SK-N-SH (cell line): Measurements from ENCODE around the gene STAC3. TPM values are rescaled to one million over a fixed set of nuclear protein-coding genes. Genes with fewer than 3 reads are reported as not detected.
A peak's percentile ranks its signal among the peaks of the same experiment; 100 is the strongest.

Source experiments
- CTCF ChIA-PET: fragments of 300-600, 350-600 bp; formaldehyde crosslinking; extraction: SDS; loops from one replicate; lab custom pipeline; 2021; lab: Yijun Ruan, JAX
- POLR2A ChIA-PET: fragments of 350-600 bp; sonication (Branson Sonifier 250); formaldehyde crosslinking; extraction: SDS; loops from one replicate; lab custom pipeline; 2020; ENCODE audit warnings: antibody characterized with exemption, inconsistent platforms; lab: Yijun Ruan, JAX
- DNase-seq: peaks from one replicate; pipeline ENCODE4 v3.0.0; 2012
- H2AFZ ChIP-seq: fragments of 200-600 bp; sonication (generic); 2 replicates; pipeline ENCODE4 v1.8.1; 2016; ENCODE audit warnings: antibody characterized with exemption, mild to moderate bottlenecking, low read depth
- H3F3A ChIP-seq: fragments of 200-600 bp; sonication (generic); replicated peaks from 2 replicates; pipeline ENCODE3; 2016; ENCODE audit warnings: antibody characterized with exemption, mild to moderate bottlenecking; ENCODE audit not compliant: insufficient read depth
- H3K27ac ChIP-seq, 2 experiments: fragments of 200-500 bp in 1 of 2; fragments of 200-600 bp in 1 of 2; sonication (Bioruptor generic) in 1 of 2; sonication (generic), shearing (Covaris generic) in 1 of 2; 2 replicates each; pipeline versions ENCODE4 v1.5.1 to v1.6.1; 2014 to 2016; ENCODE audit warnings: low read depth in 2 of 2, inconsistent platforms in 1 of 2, low read length in 1 of 2, mild to moderate bottlenecking in 1 of 2, mixed read lengths in 1 of 2
- H3K27me3 ChIP-seq: fragments of 200-600 bp; sonication (generic), shearing (Covaris generic); 2 replicates; pipeline ENCODE4 v1.6.1; 2016; ENCODE audit warnings: mixed run types; ENCODE audit not compliant: insufficient read depth
- H3K36me3 ChIP-seq, 2 experiments: fragments of 200-500 bp in 1 of 2; fragments of 200-600 bp in 1 of 2; sonication (Bioruptor generic) in 1 of 2; sonication (generic) in 1 of 2; replicated peaks in 1 of 2; 2 replicates each; pipeline versions ENCODE3 to v1.5.1; 2014 to 2016; ENCODE audit warnings: low read length in 1 of 2, mild to moderate bottlenecking in 1 of 2; ENCODE audit not compliant: insufficient read depth in 2 of 2, control insufficient read depth in 1 of 2
- H3K4me1 ChIP-seq, 2 experiments: fragments of 200-500 bp in 1 of 2; fragments of 200-600 bp in 1 of 2; sonication (Bioruptor generic) in 1 of 2; sonication (generic), shearing (Covaris generic) in 1 of 2; 2 replicates each; pipeline versions ENCODE4 v1.5.1 to v1.6.1; 2014 to 2016; ENCODE audit warnings: low read depth in 1 of 2, low read length in 1 of 2, mixed run types in 1 of 2; ENCODE audit not compliant: insufficient read depth in 2 of 2, control insufficient read depth in 1 of 2
- H3K4me2 ChIP-seq: fragments of 200-600 bp; sonication (generic), shearing (Covaris generic); 2 replicates; pipeline ENCODE4 v1.6.1; 2017; ENCODE audit warnings: mixed run types
- H3K4me3 ChIP-seq, 2 experiments: fragments of 200-500 bp in 1 of 2; fragments of 200-600 bp in 1 of 2; sonication (Bioruptor generic) in 1 of 2; sonication (generic), shearing (Covaris generic) in 1 of 2; 2 replicates each; pipeline versions ENCODE4 v1.5.1 to v1.8.1; 2014 to 2016; ENCODE audit warnings: low read depth in 2 of 2, inconsistent platforms in 1 of 2, low read length in 1 of 2, mild to moderate bottlenecking in 1 of 2, mixed read lengths in 1 of 2, moderate library complexity in 1 of 2
- H3K79me2 ChIP-seq: fragments of 200-600 bp; sonication (generic); 2 replicates; pipeline ENCODE4 v1.8.1; 2017; ENCODE audit warnings: mild to moderate bottlenecking; ENCODE audit not compliant: insufficient read depth
- H3K9ac ChIP-seq: fragments of 200-600 bp; sonication (generic); 2 replicates; pipeline ENCODE4 v1.6.1; 2017; ENCODE audit warnings: mixed run types
- H3K9me2 ChIP-seq: fragments of 200-600 bp; sonication (generic); 2 replicates; pipeline ENCODE4 v1.6.1; 2017; ENCODE audit warnings: mixed run types
- H3K9me3 ChIP-seq: fragments of 200-600 bp; sonication (generic); 2 replicates; pipeline ENCODE4 v1.6.1; 2017; ENCODE audit warnings: mixed run types, mild to moderate bottlenecking, moderate library complexity
- H4K20me1 ChIP-seq: fragments of 200-600 bp; sonication (generic); 2 replicates; pipeline ENCODE4 v1.6.1; 2017; ENCODE audit warnings: mild to moderate bottlenecking, mixed run types; ENCODE audit not compliant: insufficient read depth
- ELF1 ChIP-seq: IDR thresholded peaks from 2 replicates; pipeline ENCODE4 v1.4.0; 2012
- GABPA ChIP-seq: IDR thresholded peaks from 2 replicates; pipeline ENCODE4 v1.4.0; 2012; ENCODE audit warnings: low read depth, mild to moderate bottlenecking
- JUND ChIP-seq: IDR thresholded peaks from 2 replicates; pipeline ENCODE4 v1.4.0; 2012
- MEF2A ChIP-seq: IDR thresholded peaks from 2 replicates; pipeline ENCODE4 v1.4.0; 2012; ENCODE audit warnings: low read depth, borderline replicate concordance
- NFIC ChIP-seq: IDR thresholded peaks from 2 replicates; pipeline ENCODE4 v1.4.0; 2012; ENCODE audit warnings: borderline replicate concordance
- NRF1 ChIP-seq: IDR thresholded peaks from 2 replicates; pipeline ENCODE4 v1.6.1; 2012; ENCODE audit warnings: low read depth, mild to moderate bottlenecking, low read length
- POLR2AphosphoS5 ChIP-seq: IDR thresholded peaks from 2 replicates; pipeline ENCODE4 v1.6.1; 2012; ENCODE audit warnings: low read depth, low read length
- RCOR1 ChIP-seq: fragments of 150-350 bp; IDR thresholded peaks from 2 replicates; pipeline ENCODE4 v1.6.1; 2017; ENCODE audit warnings: antibody characterized with exemption, low read length
- REST ChIP-seq: IDR thresholded peaks from 2 replicates; pipeline ENCODE4 v1.6.1; 2012; ENCODE audit warnings: mild to moderate bottlenecking, low read depth, low read length, moderate library complexity
- RFX5 ChIP-seq: IDR thresholded peaks from 2 replicates; pipeline ENCODE4 v1.6.1; 2012; ENCODE audit warnings: mild to moderate bottlenecking, improper control_type of control experiment, low read length
- RXRA ChIP-seq: IDR thresholded peaks from 2 replicates; pipeline ENCODE4 v1.4.0; 2012; ENCODE audit warnings: low read depth, mild to moderate bottlenecking, borderline replicate concordance
- TEAD4 ChIP-seq: IDR thresholded peaks from 2 replicates; pipeline ENCODE4 v1.4.0; 2012; ENCODE audit warnings: mild to moderate bottlenecking, borderline replicate concordance; ENCODE audit not compliant: insufficient read depth
- USF2 ChIP-seq: fragments of 150-350 bp; IDR thresholded peaks from 2 replicates; pipeline ENCODE4 v1.6.1; 2017; ENCODE audit warnings: antibody characterized with exemption, low read length, low read depth, borderline replicate concordance
- WGBS: methylation state at CpG from one replicate; pipeline ENCODE4 v1.1.6; 2017; ENCODE audit warnings: low lambda C conversion rate; 5-methylcytosine and 5-hydroxymethylcytosine counted together
- polyA plus RNA-seq, 3 experiments: library from polyadenylated mRNA; depleted of rRNA; stranded (reverse); fragments of >200 nt; gene quantifications; 2 replicates each; pipeline ENCODE4 v1.2.3, GENCODE V29; 2012

The STAC3 gene
- polyA plus RNA-seq, 1 of the 3 experiments (the other 2 are of a cell fraction): 0.76 TPM

GRCh38 chr12:57240926-57241401, 10.0 kb downstream of the STAC3 start:
- H3K9me3 ChIP-seq: no peaks in the 10 kb centered on the region
- H3K36me3 ChIP-seq: no peaks in the 10 kb centered on the region
- H3K4me3 ChIP-seq: peak overlapping the region; percentile 58 to 72
- H3K4me2 ChIP-seq: peak overlapping the region; percentile 96
- H4K20me1 ChIP-seq: no peaks in the 10 kb centered on the region
- peaks cover 17% of the 10 kb centered on the region for H3F3A ChIP-seq
- TF ChIP-seq JUND (no peak), USF2 (no peak), RCOR1 (no peak), POLR2AphosphoS5 (no peak), GABPA (no peak), TEAD4 (no peak), NFIC (no peak), RXRA (no peak), RFX5 (no peak), NRF1 (no peak), MEF2A (no peak), ELF1 (no peak), REST (no peak)
- CTCF ChIA-PET: interaction anchor here (0.9 to 31.5 kb wide), 17 partner anchors 12 to 230 kb away, joined by 3 to 937 read pairs (median 5); partner anchors contain the start of genes GLI1, INHBE, LRP1 and LRP1-AS
- no peaks in the 10 kb centered on the region for H3K9me2 ChIP-seq
- POLR2A ChIA-PET: interaction anchor here (1.3 to 5.6 kb wide), 5 partner anchors 11 to 129 kb away, joined by 4 to 43 read pairs (median 7); partner anchors contain the start of genes LRP1 and SHMT2
- peaks cover 19% of the 10 kb centered on the region; the same call in 1 of the 2 replicates for H3K27me3 ChIP-seq
- 12% methylated on average over 5 of the region's 19 CpGs for WGBS
- H3K79me2 ChIP-seq: no peaks in the 10 kb centered on the region
- DNase-seq: peak; percentile 63
- H2AFZ ChIP-seq: peak overlapping the region; percentile 71; the same call in 1 of the 2 replicates
- peaks cover 23 to 46% of the 10 kb centered on the region in 2 experiments; a peak in 2 of 4 replicates for H3K4me1 ChIP-seq
- no peak overlapping the region for H3K27ac ChIP-seq
- no peak overlapping the region for H3K9ac ChIP-seq
